DOHH2 (cell line): ENCODE results near the gene CHPT1.

Source experiments
- H3F3A ChIP-seq: fragments of 200-600 bp; sonication (generic), shearing (Covaris generic); 2 replicates; pipeline ENCODE4 v1.6.0; 2016; ENCODE audit warnings: antibody characterized with exemption, mild to moderate bottlenecking; ENCODE audit not compliant: control insufficient read depth, insufficient read depth
- H3K27ac ChIP-seq: fragments of 200-600 bp; sonication (generic); 2 replicates; pipeline ENCODE4 v1.5.1; 2014; ENCODE audit warnings: low read depth, mild to moderate bottlenecking, low read length, moderate library complexity
- H3K27me3 ChIP-seq: fragments of 200-600 bp; sonication (generic); 2 replicates; pipeline ENCODE4 v1.6.1; 2014; ENCODE audit warnings: mild to moderate bottlenecking, low read length, mixed read lengths; ENCODE audit not compliant: control insufficient read depth
- H3K36me3 ChIP-seq: fragments of 200-600 bp; sonication (generic); 2 replicates; pipeline ENCODE4 v1.6.1; 2014; ENCODE audit warnings: mild to moderate bottlenecking, low read length, moderate library complexity, mixed read lengths; ENCODE audit not compliant: control insufficient read depth
- H3K4me1 ChIP-seq: fragments of 200-600 bp; sonication (generic); 2 replicates; pipeline ENCODE4 v1.6.1; 2014; ENCODE audit warnings: mild to moderate bottlenecking, low read length, mixed read lengths; ENCODE audit not compliant: control insufficient read depth
- H3K4me2 ChIP-seq: fragments of 200-600 bp; sonication (generic); 2 replicates; pipeline ENCODE4 v1.6.0; 2014; ENCODE audit warnings: mild to moderate bottlenecking, low read length, moderate library complexity
- H3K4me3 ChIP-seq: fragments of 200-600 bp; sonication (generic); 2 replicates; pipeline ENCODE4 v1.5.1; 2014; ENCODE audit warnings: mild to moderate bottlenecking, low read length, mixed read lengths
- H3K79me2 ChIP-seq: fragments of 200-600 bp; sonication (generic); 2 replicates; pipeline ENCODE4 v1.6.1; 2014; ENCODE audit warnings: mild to moderate bottlenecking, low read length, mixed read lengths; ENCODE audit not compliant: control insufficient read depth
- H3K9me2 ChIP-seq: fragments of 200-600 bp; sonication (generic); replicated peaks from 2 replicates; pipeline ENCODE4 v1.6.1; 2014; ENCODE audit warnings: mild to moderate bottlenecking, low read length, mixed read lengths; ENCODE audit not compliant: control insufficient read depth
- H3K9me3 ChIP-seq: fragments of 200-600 bp; sonication (generic); 2 replicates; pipeline ENCODE4 v1.6.1; 2014; ENCODE audit warnings: antibody characterized with exemption, low read length, mixed read lengths; ENCODE audit not compliant: control insufficient read depth, insufficient read depth
- H4K20me1 ChIP-seq: fragments of 200-600 bp; sonication (generic); 2 replicates; pipeline ENCODE4 v1.6.0; 2014; ENCODE audit warnings: low read depth, mild to moderate bottlenecking, antibody characterized with exemption, low read length, moderate library complexity; ENCODE audit not compliant: control insufficient read depth, insufficient read depth
- CTCF ChIP-seq: fragments of 200-600 bp; sonication (generic); IDR thresholded peaks from one replicate; pipeline ENCODE4 v1.5.1; 2014; ENCODE audit warnings: antibody characterized with exemption, mild to moderate bottlenecking, low read depth, low read length; ENCODE audit not compliant: poor library complexity, severe bottlenecking
- EZH2phosphoT487 ChIP-seq: fragments of 200-600 bp; sonication (generic); IDR thresholded peaks from 2 replicates; pipeline ENCODE4 v1.6.1; 2017; ENCODE audit warnings: borderline replicate concordance, mild to moderate bottlenecking, antibody characterized with exemption, low read length, moderate library complexity, mixed read lengths

CHPT1 gene

GRCh38 chr12:101694297-101694848, 3.1 kb upstream of the CHPT1 start:
- no peak overlapping the region for H3K4me3 ChIP-seq

GRCh38 chr12:101694986-101695385, 2.5 kb upstream of the CHPT1 start:
- H3F3A ChIP-seq, result no peaks in the 10 kb centered on the region
- peaks cover 22% of the 10 kb centered on the region for H3K79me2 ChIP-seq
- TF ChIP-seq EZH2phosphoT487 (no peak), CTCF (no peak)
- H4K20me1 ChIP-seq, result no peaks in the 10 kb centered on the region
- H3K4me2 ChIP-seq, result no peak overlapping the region
- H3K27ac ChIP-seq, result no peak overlapping the region
- H3K36me3 ChIP-seq, result peaks cover 5% of the 10 kb centered on the region; the same call in 1 of the 2 replicates
- peaks cover 34% of the 10 kb centered on the region for H3K4me1 ChIP-seq
- no peaks in the 10 kb centered on the region for H3K9me2 ChIP-seq
- H3K27me3 ChIP-seq, result no peaks in the 10 kb centered on the region
- H3K9me3 ChIP-seq, result no peaks in the 10 kb centered on the region
- no peak overlapping the region for H3K4me3 ChIP-seq

More at GRCh38 chr12:101694297-101694848, 3.1 kb upstream of the CHPT1 start:
- peaks cover 28% of the 10 kb centered on the region for H3K4me1 ChIP-seq
- H3K27ac ChIP-seq, result no peak overlapping the region
- H3K9me2 ChIP-seq, result no peaks in the 10 kb centered on the region
- no peak overlapping the region for H3K4me2 ChIP-seq
- H3K27me3 ChIP-seq, result no peaks in the 10 kb centered on the region
- H4K20me1 ChIP-seq, result no peaks in the 10 kb centered on the region
- H3K36me3 ChIP-seq, result peaks cover 5% of the 10 kb centered on the region; the same call in 1 of the 2 replicates
- no peaks in the 10 kb centered on the region for H3K9me3 ChIP-seq
- TF ChIP-seq CTCF (no peak), EZH2phosphoT487 (no peak)
- H3K79me2 ChIP-seq, result peaks cover 16% of the 10 kb centered on the region
- H3F3A ChIP-seq, result no peaks in the 10 kb centered on the region

GRCh38 chr12:101695706-101696105, 1.7 kb upstream of the CHPT1 start:
- Histone ChIP-seq H3K4me1 (peaks cover 42% of the 10 kb centered on the region), H3K79me2 (peaks cover 28% of the 10 kb centered on the region), H3K9me2 (no peaks in the 10 kb centered on the region), H3K27me3 (no peaks in the 10 kb centered on the region), H3K9me3 (no peaks in the 10 kb centered on the region), H3K27ac (no peak overlapping the region), H3F3A (no peaks in the 10 kb centered on the region), H3K36me3 (peaks cover 6% of the 10 kb centered on the region), H3K4me2 (no peak overlapping the region), H3K4me3 (no peak overlapping the region), H4K20me1 (no peaks in the 10 kb centered on the region)
- TF ChIP-seq EZH2phosphoT487 (no peak), CTCF (no peak)
